ENCODE data around the gene STK38L. TPM values are rescaled to one million over a fixed set of nuclear protein-coding genes. Genes with fewer than 3 reads are reported as not detected.

STK38L gene
- total RNA-seq, 1 experiment from 2014 or later, result 22.6 TPM

DNA sequence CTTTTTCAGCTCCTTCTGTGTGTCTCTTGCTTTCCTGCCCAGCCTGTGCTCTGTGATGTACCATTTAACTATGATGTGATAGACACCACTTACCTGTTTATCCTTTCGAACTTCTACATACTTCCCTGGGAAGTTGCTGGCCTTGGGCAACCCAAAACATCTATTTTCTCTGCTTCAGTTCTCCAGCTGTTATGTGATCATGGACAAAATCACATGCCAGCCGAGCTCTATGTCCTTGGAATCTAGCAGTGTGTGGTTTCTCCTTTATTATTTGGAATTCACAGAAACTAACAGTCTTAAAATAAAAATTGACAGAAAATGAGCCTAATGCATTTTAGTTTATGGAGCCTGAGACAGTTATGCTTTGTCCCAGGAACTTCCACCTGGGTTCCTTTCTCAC lies 111.4 kb downstream of the STK38L start:
- in situ Hi-C loops (cut with HindIII; ENCODE audit: low pct_unique_long_range_greater_than_20kb, low sequenced_read_pairs), result no loop called here
- no peak for DNase-seq (ENCODE audit: low read depth, low spot score)

DNA sequence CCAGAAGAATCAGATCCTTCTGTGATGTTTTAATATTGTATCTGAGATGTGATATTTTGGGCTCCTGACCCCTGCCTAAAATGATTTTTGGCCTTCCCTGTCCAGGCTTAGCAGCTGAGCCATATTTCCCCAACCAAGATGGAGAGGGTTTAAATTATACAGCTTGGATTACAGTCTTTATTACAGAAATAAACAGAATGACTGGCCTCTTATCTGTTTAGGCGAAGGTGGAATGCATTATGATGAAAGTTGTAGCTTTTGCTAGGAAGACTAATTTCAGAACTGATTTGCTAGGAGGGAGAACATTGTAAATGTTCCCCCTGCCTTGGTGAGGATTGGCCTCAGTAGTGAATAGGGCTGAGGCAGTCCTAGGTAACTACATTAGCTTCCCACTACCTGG lies 111.9 kb downstream of the STK38L start:
- no peak for DNase-seq (ENCODE audit: low read depth, low spot score)
- in situ Hi-C loops (cut with HindIII; ENCODE audit: low pct_unique_long_range_greater_than_20kb, low sequenced_read_pairs), result no loop called here

DNA sequence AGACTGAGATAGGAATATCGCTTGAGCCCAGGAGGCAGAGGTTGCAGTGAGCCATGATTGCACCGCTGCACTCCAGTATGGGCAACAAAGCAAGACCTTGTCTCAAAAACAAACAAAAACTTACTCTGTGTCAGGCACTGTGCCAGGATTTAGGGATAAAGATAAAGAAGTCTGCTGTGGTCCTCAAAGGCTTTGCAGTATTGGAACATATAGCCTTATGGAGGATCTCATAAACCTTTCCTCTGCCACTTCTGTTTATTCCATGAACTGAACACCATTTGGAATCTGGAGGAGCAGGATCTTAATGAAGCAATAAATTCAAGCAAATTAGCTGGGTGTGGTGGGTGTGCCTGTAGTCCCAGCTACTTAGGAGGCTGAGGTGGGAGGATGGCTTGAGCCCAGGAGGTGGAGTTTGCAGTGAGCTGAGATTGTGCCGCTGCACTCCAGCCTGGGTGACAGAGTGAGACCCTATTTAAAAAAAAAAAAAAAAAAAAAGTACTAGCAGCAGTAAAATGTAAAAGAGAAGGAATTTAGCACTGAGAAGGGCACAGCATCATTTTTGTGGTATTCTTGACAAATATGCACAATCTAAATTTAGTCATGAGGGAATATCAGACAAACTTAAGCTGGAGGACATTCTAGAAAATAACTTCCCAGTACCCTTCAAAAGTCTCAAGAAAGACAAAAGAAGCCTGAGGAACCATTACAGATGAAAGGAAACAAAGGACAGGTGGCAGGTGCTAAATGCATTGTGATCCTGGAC lies 115.7 kb downstream of the STK38L start:
- peak; percentile 36 for DNase-seq (ENCODE audit: low read depth, low spot score)
- in situ Hi-C loops (cut with HindIII; ENCODE audit: low pct_unique_long_range_greater_than_20kb, low sequenced_read_pairs), result no loop called here

DNA sequence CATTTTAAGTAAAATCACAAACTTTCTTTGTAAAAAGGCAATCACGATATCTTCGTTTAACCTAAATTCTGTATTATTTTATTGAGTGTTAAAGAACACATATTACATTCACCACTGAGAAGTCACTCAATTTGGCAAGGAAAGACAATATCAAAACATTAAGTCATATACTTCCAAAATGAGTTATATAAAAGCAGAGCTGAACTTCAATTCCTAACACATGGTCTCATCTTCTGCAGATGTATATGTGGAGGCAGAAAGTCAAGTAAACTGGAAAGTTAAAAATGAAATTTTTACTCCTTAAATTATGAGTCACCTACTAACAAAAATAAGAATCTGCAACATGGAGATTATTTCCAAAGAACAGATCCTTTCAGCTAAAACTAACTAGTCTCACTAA lies 117.3 kb downstream of the STK38L start:
- no peak for DNase-seq (ENCODE audit: low read depth, low spot score)
- in situ Hi-C loops (cut with HindIII; ENCODE audit: low pct_unique_long_range_greater_than_20kb, low sequenced_read_pairs), result no loop called here

DNA sequence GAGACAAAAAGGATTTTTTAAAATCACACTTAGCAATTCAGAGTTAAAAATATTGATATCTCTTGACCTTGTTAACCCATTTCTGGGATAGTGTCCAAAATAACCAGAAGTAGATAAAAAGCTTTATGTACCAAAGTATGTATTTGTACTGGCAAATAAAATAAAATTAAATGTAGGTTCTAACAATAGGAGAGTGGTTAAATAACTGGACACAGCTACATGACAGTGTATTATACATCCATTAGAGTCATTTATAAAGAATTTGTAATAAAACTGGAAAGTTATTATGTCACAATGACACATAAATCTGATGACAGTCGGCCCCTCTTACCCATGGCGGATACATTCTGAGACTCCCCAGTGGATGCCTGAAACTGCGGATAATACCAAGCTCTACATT lies 122.5 kb downstream of the STK38L start:
- no peak for DNase-seq (ENCODE audit: low read depth, low spot score)
- in situ Hi-C loops (cut with HindIII; ENCODE audit: low pct_unique_long_range_greater_than_20kb, low sequenced_read_pairs), result no loop called here

DNA sequence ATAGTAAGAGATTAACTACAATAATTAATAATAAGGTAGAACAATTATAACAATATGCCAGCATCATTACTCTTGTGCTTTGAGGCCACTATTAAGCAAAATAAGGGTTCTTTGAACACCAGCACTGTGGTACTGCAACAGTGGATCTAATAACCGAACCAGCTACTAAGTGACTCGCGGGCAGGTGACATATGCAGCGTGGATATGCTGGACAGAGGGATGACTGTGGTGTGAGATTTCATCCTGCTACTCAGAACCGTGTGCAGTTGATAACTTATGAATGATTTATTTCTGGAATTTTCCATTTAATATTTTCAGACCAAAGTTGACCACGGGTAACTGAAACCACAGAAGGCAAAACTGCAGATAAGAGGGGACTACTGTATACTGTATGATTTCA lies 123.0 kb downstream of the STK38L start:
- in situ Hi-C loops (cut with HindIII; ENCODE audit: low pct_unique_long_range_greater_than_20kb, low sequenced_read_pairs), result no loop called here

More for the DNA sequence above, 123.0 kb downstream of the STK38L start:
- no peak for DNase-seq (ENCODE audit: low read depth, low spot score)

Other genes with a start within 250 kb of the STK38L start
- 245 and 250 TPM in 2 replicates for gene TM7SF3, start 229.9 kb upstream of the STK38L start, total RNA-seq (2014; rRNA removed; shearing (Covaris generic))
- gene MED21, start 221.7 kb upstream of the STK38L start, total RNA-seq (2014; rRNA removed; shearing (Covaris generic)), result 47.8 and 59.6 TPM in 2 replicates
- gene C12orf71, start 161.7 kb upstream of the STK38L start, total RNA-seq (2014; rRNA removed; shearing (Covaris generic)), result not detected in 2 replicates
- 1.8 and 2.8 TPM in 2 replicates for gene BMAL2, start 88.5 kb downstream of the STK38L start, total RNA-seq (2014; rRNA removed; shearing (Covaris generic))
- not detected in 2 replicates for gene SMCO2, start 202.4 kb downstream of the STK38L start, total RNA-seq (2014; rRNA removed; shearing (Covaris generic))